GM19468 (cell line): Measurements from ENCODE around the gene UVSSA.
"Not testable (repeated sequence)": the region's sequence is repeated elsewhere in the genome, so short reads cannot be mapped to it uniquely, and the experiment has no call there.

Experiments
- ATAC-seq: cut with Tn5 transposase; IDR thresholded peaks from one replicate; pipeline ENCODE4 v1.9.1; 2021; ENCODE audit warnings: mild to moderate bottlenecking, moderate library complexity, moderate number of reproducible peaks; ENCODE audit not compliant: unreplicated experiment; ENCODE audit errors: extremely low read depth

Gene UVSSA

DNA sequence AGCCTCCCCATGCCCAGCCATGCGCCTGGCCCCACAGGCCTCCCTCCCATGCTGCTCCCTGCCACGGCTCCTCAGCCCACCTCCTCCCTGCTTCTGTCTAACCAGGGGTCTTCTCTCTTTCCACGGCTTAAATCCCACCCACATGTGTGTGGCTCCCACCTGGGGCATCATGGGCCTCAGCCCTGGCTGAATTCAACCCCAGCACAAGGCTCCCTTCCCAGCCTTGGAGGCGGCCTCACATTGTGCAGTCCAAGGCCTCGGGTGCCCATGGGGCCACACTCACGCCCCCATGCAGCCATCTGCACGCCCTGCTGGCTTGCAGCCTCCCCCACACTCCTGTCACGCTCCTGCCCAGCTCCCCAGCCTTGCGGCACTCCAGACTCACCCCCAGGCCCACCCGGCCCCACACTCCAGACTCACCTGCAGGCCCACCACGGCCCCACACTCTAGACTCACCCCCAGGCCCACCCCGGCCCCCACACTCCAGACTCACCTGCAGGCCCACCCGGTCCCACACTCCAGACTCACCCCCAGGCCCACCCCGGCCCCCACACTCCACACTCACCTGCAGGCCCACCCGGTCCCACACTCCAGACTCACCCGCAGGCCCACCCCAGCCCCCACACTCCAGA, 30.4 kb upstream of the UVSSA start:
- no peak for ATAC-seq

- ATAC-seq = no peak
Observed at GRCh38 chr4:1317177-1318045, 29.6 kb upstream of the UVSSA start.

GRCh38 chr4:1318046-1318375, 29.0 kb upstream of the UVSSA start:
- ATAC-seq = no peak

DNA sequence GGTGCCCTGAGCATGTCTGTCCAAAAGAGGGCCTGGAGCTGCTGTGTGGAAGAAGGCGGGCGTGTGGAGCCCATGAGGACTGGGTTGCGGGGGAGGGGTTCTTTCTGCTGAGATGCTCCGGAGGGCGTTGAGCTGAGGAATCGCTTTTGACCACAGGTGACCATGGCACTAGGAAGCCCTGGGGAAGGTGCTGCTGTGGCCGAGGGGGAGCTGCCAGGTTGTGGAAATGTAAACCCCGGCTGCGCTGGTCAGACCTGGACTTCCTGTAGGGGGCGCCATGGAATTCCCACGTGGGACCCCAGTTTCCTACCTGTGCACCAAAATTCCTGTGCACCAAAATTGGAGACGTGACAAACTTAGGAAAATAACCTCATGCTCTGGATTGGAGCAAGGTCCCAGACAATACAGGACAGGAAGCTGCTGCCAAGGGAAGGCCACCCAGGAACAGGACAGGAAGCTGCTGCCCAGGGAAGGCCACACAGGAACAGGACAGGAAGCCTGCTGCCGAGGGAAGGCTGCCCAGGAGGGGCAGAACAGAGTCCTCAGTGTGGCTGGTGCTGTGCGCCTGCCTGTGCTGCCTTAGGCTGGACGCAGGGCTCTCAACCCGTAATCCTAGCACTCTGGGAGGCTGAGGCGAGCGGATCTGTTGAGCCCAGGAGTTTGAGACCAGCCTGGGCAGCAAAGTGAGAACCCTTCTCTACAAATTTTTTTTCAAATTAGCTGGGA, 28.4 kb upstream of the UVSSA start:
- no peak for ATAC-seq

DNA sequence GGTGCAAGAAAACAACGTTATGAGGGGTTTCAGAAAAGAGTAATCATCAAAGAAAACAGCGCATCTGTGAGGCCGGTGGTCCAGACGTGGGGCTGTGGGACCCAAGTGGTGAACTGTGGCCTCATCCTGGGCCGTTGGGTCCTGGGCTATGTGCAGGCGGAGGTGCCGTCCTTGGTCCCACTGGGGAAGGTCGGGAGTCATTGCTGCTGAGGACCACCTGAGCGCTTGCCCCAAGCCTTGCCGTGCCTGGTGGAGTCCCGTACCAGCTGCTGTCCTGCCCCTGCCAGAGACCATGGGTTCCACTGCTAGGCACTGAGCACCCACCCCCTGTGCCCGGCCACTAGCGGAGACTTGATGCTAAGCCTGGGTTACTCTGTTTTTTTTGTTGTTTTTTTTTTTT, 25.5 kb upstream of the UVSSA start:
- no peak for ATAC-seq

DNA sequence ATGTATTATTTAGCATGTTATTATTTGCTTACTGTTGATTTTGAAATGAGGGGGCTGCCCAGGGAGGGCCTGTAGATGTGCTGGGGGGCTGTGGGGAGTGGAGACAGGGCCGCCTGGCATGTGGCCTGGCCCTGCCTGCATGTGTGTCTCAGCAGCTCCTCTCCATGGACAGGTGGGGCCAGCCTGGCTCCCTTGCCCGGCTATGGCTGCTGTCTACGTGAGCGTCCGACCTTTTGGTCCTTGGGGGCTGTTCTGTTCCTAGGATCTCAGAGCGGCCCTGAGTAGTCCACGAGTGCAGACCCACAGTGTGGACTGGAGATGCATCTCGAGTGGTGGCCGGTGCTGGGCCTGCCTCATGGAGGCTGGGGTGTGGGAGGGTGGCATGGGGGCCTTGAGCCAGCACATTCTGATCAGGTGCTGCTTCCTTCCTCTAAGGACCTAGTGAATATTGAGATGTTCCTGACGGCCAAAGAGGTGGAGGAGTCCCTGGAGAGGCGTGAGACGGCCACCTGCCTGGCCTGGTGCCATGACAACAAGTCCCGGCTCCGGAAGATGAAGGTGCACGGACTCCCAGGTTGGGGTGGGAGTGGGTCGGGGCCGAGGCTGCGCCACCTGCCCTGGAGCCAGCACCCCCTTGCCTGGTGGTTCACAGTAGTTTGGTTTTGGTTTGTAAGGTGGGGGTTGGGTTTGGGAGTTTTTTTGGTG, 24.9 kb upstream of the UVSSA start:
- ATAC-seq = no peak

GRCh38 chr4:1323280-1323634, 23.8 kb upstream of the UVSSA start:
- ATAC-seq = no peak

GRCh38 chr4:1323635-1324442, 23.2 kb upstream of the UVSSA start:
- no peak for ATAC-seq

DNA sequence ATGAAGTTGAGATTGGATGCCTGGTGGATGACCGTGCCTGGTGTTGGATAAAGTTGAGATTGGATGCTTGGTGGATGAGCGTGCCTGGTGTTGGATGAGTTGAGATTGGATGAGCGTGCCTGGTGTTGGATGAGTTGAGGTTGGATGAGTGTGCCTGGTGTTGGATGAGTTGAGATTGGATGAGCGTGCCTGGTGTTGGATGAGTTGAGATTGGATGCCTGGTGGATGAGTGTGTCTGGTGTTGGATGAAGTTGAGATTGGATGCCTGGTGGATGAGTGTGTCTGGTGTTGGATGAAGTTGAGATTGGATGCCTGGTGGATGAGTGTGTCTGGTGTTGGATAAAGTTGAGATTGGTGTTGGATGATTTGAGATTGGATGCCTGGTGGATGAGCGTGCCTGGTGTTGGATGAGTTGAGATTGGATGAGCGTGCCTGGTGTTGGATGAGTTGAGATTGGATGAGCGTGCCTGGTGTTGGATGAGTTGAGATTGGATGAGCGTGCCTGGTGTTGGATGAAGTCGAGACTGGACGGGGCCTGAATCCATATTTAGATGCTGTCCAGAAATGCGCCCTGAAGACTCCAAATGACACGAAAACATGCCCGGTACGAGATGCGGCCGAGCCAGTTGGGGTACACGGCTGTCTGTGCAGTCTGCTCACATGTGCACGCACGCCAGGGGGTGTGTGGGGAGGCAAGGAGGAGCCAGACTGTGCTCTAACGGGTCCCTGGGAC, 22.4 kb upstream of the UVSSA start:
- not testable (repeated sequence) for ATAC-seq

DNA sequence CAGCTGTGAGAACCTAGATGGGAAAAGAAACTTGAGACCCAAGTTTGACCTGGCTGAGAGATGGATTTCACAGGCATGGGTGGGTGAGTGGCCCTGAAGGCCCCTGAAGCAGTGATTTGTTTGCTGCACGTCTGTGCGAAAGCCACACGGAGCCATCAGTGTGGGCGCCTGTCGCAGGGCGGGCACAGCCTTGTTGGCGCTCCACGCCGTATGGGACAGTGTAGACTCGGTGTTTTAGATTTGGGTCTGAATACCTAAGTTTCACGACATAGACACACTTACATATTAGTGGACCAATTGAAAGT, 21.9 kb upstream of the UVSSA start:
- ATAC-seq = no peak

GRCh38 chr4:1325681-1326635, 21.1 kb upstream of the UVSSA start:
- ATAC-seq = no peak

DNA sequence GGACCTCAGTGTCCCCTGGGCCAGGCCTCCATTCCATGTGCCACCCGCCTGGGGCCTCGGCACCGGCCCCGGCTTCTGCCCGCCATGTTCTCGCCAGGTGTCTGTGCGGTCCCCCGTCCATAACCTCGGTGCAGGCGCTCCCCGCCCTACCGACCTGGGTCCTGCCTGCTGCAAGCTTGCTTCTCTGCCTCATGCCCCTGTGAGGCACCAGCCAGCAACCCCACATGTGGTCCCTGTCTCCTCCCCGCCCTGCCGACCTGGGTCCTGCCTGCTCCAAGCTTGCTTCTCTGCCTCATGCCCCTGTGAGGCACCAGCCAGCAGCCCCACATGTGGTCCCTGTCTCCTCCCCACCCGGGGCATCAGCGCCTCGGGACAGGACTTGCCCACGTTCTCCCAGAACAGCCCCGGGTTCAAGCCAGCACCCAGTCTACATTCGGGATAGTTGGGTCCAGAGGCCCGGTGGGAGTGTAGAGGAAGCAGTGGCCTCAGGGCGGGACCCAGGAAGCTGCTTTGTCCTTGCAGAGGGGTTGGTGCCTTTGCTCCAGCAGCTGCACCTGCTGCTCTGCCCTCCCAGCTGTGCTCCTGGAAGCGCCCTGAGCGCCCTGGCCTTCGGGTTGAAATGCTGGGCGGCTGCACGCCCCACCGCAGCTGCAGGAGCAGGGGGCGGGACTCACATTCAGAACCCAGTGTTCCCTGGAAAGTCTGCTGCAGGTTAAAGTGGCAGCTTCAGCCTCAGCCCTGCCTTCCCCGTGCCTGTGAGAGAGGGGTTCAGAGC, 20.1 kb upstream of the UVSSA start:
- no peak for ATAC-seq

DNA sequence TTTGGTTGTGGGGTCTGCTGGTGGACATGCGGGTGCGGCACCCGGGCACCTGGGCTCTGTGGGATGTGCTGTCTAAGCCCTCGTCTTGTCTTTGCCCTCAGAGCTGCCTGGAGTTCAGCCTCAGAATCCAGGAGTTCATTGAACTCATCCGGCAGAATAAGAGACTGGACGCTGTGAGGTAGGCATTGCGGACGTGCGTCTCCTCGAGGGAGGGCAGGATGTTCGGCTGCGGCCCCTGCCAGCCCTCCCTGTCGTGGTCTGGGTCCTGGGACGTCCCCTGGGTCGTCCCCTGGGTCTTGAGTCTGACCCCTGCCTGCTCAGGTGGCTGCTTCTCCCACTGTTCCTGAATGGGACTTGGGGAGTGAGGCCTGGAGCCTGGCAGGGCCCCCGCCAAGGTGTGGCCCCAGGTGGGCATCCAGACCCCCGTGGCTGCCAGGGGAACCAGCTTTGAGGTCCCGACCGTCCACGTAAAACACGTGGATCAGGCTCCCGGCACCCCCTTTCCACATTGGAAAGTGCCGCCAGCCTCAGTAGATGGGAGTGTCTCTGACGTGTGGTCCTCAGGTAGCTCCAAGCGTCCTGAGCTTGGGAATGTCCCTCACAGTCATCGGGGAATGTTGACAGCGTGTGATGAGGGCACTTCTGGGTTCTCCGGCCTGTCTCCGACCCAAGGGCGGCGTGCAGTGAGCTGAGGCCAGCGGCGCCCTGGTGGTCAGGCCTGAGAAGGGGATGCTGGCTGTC, 19.3 kb upstream of the UVSSA start:
- no peak for ATAC-seq

GRCh38 chr4:1328267-1329155, 18.5 kb upstream of the UVSSA start:
- no peak for ATAC-seq

DNA sequence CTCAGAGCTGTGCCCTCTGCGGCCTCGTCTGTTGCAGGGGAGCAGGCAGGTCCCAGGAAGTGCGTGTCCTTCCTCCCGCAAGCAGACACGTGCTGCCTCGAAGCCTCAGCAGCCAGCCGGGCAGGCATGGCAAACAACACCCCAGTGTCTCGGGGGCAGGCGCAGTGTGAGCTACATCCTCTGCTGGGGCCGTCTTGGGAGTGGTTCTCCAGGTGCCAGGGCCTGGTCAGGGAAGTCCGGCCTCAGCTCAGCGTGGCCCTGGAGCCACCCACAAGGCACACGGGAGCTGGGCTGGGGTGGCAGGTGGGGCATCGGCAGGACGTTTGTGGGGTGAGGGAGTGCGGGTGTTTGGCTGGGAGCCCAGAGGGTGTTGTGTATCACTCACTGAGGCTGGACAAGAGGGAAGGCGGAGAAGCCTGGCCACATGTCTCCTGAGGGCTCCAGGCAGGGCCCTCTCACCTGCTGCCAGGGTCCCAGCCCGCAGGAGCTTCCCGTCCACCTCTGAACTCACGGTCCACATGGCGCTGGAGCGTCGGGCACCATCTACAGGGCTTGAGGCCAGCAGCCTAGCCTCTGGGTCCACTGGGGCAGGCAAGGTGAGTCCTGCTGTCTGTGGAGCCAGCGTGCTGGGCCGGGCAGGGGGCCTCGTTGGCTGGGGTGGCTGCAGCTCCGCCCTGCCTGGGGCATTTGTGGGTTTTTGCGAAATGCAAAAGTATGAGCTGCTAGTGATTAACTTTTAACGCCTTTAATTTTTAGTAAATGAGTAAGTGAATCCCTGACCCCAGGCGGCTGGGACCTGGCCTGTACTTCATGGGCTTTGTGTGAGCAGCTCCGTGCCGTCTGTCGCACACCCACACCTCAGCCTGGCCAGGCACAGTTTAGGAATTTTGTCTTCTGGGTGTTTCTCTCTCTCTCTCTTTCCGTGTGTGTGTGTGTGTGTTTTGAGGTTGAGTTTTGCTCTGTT, 17.3 kb upstream of the UVSSA start:
- no peak for ATAC-seq
